IMR-90 (cell line): ENCODE data around the gene CD1B. TPM values are rescaled to one million over a fixed set of nuclear protein-coding genes. Genes with fewer than 3 reads are reported as not detected.

ENCODE experiments used
- ATAC-seq: fragments of 200-7000 bp; cut with Tn5 transposase; 2 replicates; pipeline ENCODE4 v1.9.1; 2020; ENCODE audit warnings: low read depth, mild to moderate bottlenecking, moderate library complexity
- BruUV-seq: library from RNA; stranded (reverse); fragments of 400-500 nt; replicated peaks from 2 replicates; lab custom pipeline; 2021; lab: Mats Ljungman, UMichigan
- CTCF ChIA-PET: fragments of 300-600 bp; formaldehyde crosslinking; extraction: SDS; loops from one replicate; lab custom pipeline; 2021; ENCODE audit warnings: antibody characterized with exemption; lab: Yijun Ruan, JAX
- POLR2A ChIA-PET: fragments of 300-600 bp; sonication (Branson Sonifier 250); formaldehyde crosslinking; loops from one replicate; lab custom pipeline; 2022; ENCODE audit warnings: antibody characterized with exemption; ENCODE audit not compliant: unreplicated experiment; lab: Charles Lee
- DNase-seq: peaks from one replicate; pipeline ENCODE4 v3.0.0; 2013
- H2AFZ ChIP-seq: replicated peaks from 2 replicates; pipeline ENCODE3; 2013; ENCODE audit warnings: low read length, mild to moderate bottlenecking; ENCODE audit not compliant: poor library complexity
- H2AK5ac ChIP-seq: 2 replicates; pipeline ENCODE4 v1.6.1; 2013; ENCODE audit warnings: low read depth, low read length, inconsistent platforms
- H2AK9ac ChIP-seq: replicated peaks from 2 replicates; pipeline ENCODE3; 2013; ENCODE audit warnings: mild to moderate bottlenecking, low read depth, low read length, moderate library complexity; ENCODE audit not compliant: poor library complexity
- H2BK120ac ChIP-seq: 2 replicates; pipeline ENCODE4 v1.6.1; 2013; ENCODE audit warnings: low read depth, low read length, inconsistent platforms
- H2BK15ac ChIP-seq: 3 replicates; pipeline ENCODE4 v1.6.1; 2013; ENCODE audit warnings: low read depth, low read length, inconsistent platforms
- H2BK20ac ChIP-seq: 2 replicates; pipeline ENCODE4 v1.6.1; 2013; ENCODE audit warnings: low read depth, mild to moderate bottlenecking, inconsistent platforms, low read length, moderate library complexity
- H2BK5ac ChIP-seq: 2 replicates; pipeline ENCODE4 v1.6.1; 2013; ENCODE audit warnings: mild to moderate bottlenecking, low read depth, low read length, inconsistent platforms; ENCODE audit not compliant: poor library complexity, severe bottlenecking
- H3K14ac ChIP-seq: replicated peaks from 2 replicates; pipeline ENCODE4 v1.6.1; 2013; ENCODE audit warnings: low read depth, low read length, inconsistent platforms
- H3K18ac ChIP-seq: 2 replicates; pipeline ENCODE4 v1.6.1; 2013; ENCODE audit warnings: low read depth, low read length, control low read depth
- H3K23ac ChIP-seq: 2 replicates; pipeline ENCODE4 v1.6.1; 2013; ENCODE audit warnings: low read depth, low read length, inconsistent platforms
- H3K27ac ChIP-seq: 2 replicates; pipeline ENCODE4 v1.5.1; 2013; ENCODE audit warnings: mild to moderate bottlenecking, control low read depth, low read length; ENCODE audit not compliant: insufficient read depth
- H3K27me3 ChIP-seq: 2 replicates; pipeline ENCODE4 v1.6.1; 2013; ENCODE audit warnings: low read length; ENCODE audit not compliant: control insufficient read depth, insufficient read depth
- H3K36me3 ChIP-seq: 2 replicates; pipeline ENCODE4 v1.6.1; 2013; ENCODE audit warnings: low read length, mixed read lengths; ENCODE audit not compliant: control insufficient read depth, insufficient read depth
- H3K4ac ChIP-seq: 2 replicates; pipeline ENCODE4 v1.6.1; 2013; ENCODE audit warnings: low read depth, low read length, inconsistent platforms
- H3K4me1 ChIP-seq: 2 replicates; pipeline ENCODE4 v1.6.1; 2013; ENCODE audit warnings: low read length, mixed read lengths; ENCODE audit not compliant: control insufficient read depth, insufficient read depth
- H3K4me2 ChIP-seq: 2 replicates; pipeline ENCODE4 v1.6.1; 2013; ENCODE audit warnings: low read depth, mild to moderate bottlenecking, control low read depth, low read length, moderate library complexity
- H3K4me3 ChIP-seq: 2 replicates; pipeline ENCODE4 v1.5.1; 2013; ENCODE audit warnings: low read depth, mild to moderate bottlenecking, control low read depth, low read length, moderate library complexity; ENCODE audit not compliant: insufficient read depth
- H3K56ac ChIP-seq: 2 replicates; pipeline ENCODE4 v1.6.1; 2013; ENCODE audit warnings: low read length, inconsistent platforms; ENCODE audit not compliant: insufficient read depth; ENCODE audit errors: extremely low read depth
- H3K79me1 ChIP-seq, 2 experiments: 2 replicates each; pipeline ENCODE4 v1.6.1; 2013; ENCODE audit warnings: low read length in 2 of 2, inconsistent platforms in 1 of 2, low read depth in 1 of 2
- H3K9ac ChIP-seq: 2 replicates; pipeline ENCODE4 v1.6.1; 2013; ENCODE audit warnings: low read depth, low read length, control low read depth
- H3K9me1 ChIP-seq: 2 replicates; pipeline ENCODE4 v1.6.1; 2013; ENCODE audit warnings: low read length, inconsistent platforms; ENCODE audit not compliant: insufficient read depth
- H3K9me3 ChIP-seq: 2 replicates; pipeline ENCODE4 v1.6.1; 2013; ENCODE audit warnings: low read length; ENCODE audit not compliant: control insufficient read depth, insufficient read depth
- H4K20me1 ChIP-seq: 2 replicates; pipeline ENCODE4 v1.6.1; 2013; ENCODE audit warnings: low read length, inconsistent platforms; ENCODE audit not compliant: insufficient read depth
- H4K5ac ChIP-seq: 2 replicates; pipeline ENCODE4 v1.6.1; 2013; ENCODE audit warnings: mild to moderate bottlenecking, low read depth, low read length, control low read depth
- H4K8ac ChIP-seq, 2 experiments: 2 replicates each; pipeline ENCODE4 v1.6.1; 2013; ENCODE audit warnings: low read depth in 2 of 2, low read length in 2 of 2, control low read depth in 1 of 2, inconsistent platforms in 1 of 2
- H4K91ac ChIP-seq: 2 replicates; pipeline ENCODE4 v1.6.1; 2013; ENCODE audit warnings: low read depth, low read length, inconsistent platforms; ENCODE audit not compliant: insufficient read depth
- BHLHE40 ChIP-seq: fragments of 150-350 bp; IDR thresholded peaks from 2 replicates; pipeline ENCODE4 v1.6.1; 2016; ENCODE audit warnings: mild to moderate bottlenecking, low read depth, low read length
- CEBPB ChIP-seq: IDR thresholded peaks from 2 replicates; pipeline ENCODE4 v1.6.1; 2012; ENCODE audit warnings: low read depth, low read length, improper control_type of control experiment
- CHD1 ChIP-seq: IDR thresholded peaks from 2 replicates; pipeline ENCODE4 v1.6.1; 2012; ENCODE audit warnings: low read depth, low read length, improper control_type of control experiment
- FOS ChIP-seq: fragments of 150-350 bp; IDR thresholded peaks from 2 replicates; pipeline ENCODE4 v1.6.1; 2016; ENCODE audit warnings: low read depth, low read length
- MAFK ChIP-seq: IDR thresholded peaks from 2 replicates; pipeline ENCODE4 v1.6.1; 2012; ENCODE audit warnings: low read depth, low read length, improper control_type of control experiment
- MAZ ChIP-seq: IDR thresholded peaks from 2 replicates; pipeline ENCODE4 v1.6.1; 2012; ENCODE audit warnings: low read depth, mild to moderate bottlenecking, low read length, improper control_type of control experiment, moderate library complexity, borderline replicate concordance
- MXI1 ChIP-seq: IDR thresholded peaks from 2 replicates; pipeline ENCODE4 v1.6.1; 2012; ENCODE audit warnings: low read depth, mild to moderate bottlenecking, low read length, moderate library complexity, borderline replicate concordance
- NFE2L2 ChIP-seq: fragments of 150-350 bp; IDR thresholded peaks from 2 replicates; pipeline ENCODE4 v1.6.1; 2016; ENCODE audit warnings: low read depth, mild to moderate bottlenecking, low read length
- POLR2A ChIP-seq: IDR thresholded peaks from 2 replicates; pipeline ENCODE4 v1.6.1; 2012; ENCODE audit warnings: mild to moderate bottlenecking, low read depth, low read length
- RAD21 ChIP-seq: IDR thresholded peaks from 2 replicates; pipeline ENCODE4 v1.6.1; 2012; ENCODE audit warnings: low read length, improper control_type of control experiment
- RCOR1 ChIP-seq: IDR thresholded peaks from 2 replicates; pipeline ENCODE4 v1.6.1; 2012; ENCODE audit warnings: mild to moderate bottlenecking, low read length, improper control_type of control experiment; ENCODE audit not compliant: insufficient replicate concordance
- RFX5 ChIP-seq: IDR thresholded peaks from 2 replicates; pipeline ENCODE4 v1.8.0; 2012; ENCODE audit warnings: low read depth, mild to moderate bottlenecking, low read length, moderate library complexity
- WGBS, 2 experiments: methylation state at CpG; one replicate each; pipeline versions ENCODE4 v1.1.5 to v1.1.7; 2013; ENCODE audit warnings: missing lambda C conversion rate in 2 of 2; ENCODE audit not compliant: insufficient read length in 1 of 2; ENCODE audit errors: extremely low coverage in 2 of 2; 5-methylcytosine and 5-hydroxymethylcytosine counted together
- dilution Hi-C: fragments of 300-500 bp; cut with HindIII; formaldehyde crosslinking; loops from one replicate; pipeline ENCODE4 v1.14.3; 2018; ENCODE audit warnings: low sequenced_read_pairs; ENCODE audit not compliant: unreplicated experiment
- in situ Hi-C: fragments of 300-500 bp; cut with MboI; formaldehyde crosslinking; loops from 3 replicates; pipeline ENCODE4 v1.14.3; 2019; ENCODE audit warnings: low sequenced_read_pairs, inconsistent platforms, mixed read lengths
- intact Hi-C: fragments of 100-400 bp; cut with micrococcal nuclease; formaldehyde crosslinking; loops from 2 replicates; pipeline ENCODE4 v1.10.0; 2022
- polyA plus RNA-seq, 3 experiments: library from polyadenylated mRNA; depleted of rRNA; stranded (reverse); fragments of >200 nt; gene quantifications; 2 replicates each; pipeline ENCODE4 v1.2.3, GENCODE V29; 2012; ENCODE audit warnings: low replicate concordance in 1 of 3
- total RNA-seq: library from RNA; depleted of rRNA; stranded (reverse); fragments of >200 nt; gene quantifications from 2 replicates; pipeline ENCODE4 v1.2.3, GENCODE V29; 2012
- TF ChIP-seq, protein P1 (sequence below): conservative IDR thresholded peaks from 2 replicates; pipeline ENCODE4 v1.5.1; 2012; ENCODE audit warnings: mild to moderate bottlenecking, low read depth, low read length, improper control_type of control experiment
- TF ChIP-seq, protein P2 (sequence below): fragments of 150-350 bp; IDR thresholded peaks from 2 replicates; pipeline ENCODE4 v1.6.1; 2016; ENCODE audit warnings: low read depth, mild to moderate bottlenecking, low read length, moderate library complexity, borderline replicate concordance

CD1B gene
- total and polyA plus RNA-seq, 2 of the 4 experiments (the other 2 are of a cell fraction) = not detected

DNA sequence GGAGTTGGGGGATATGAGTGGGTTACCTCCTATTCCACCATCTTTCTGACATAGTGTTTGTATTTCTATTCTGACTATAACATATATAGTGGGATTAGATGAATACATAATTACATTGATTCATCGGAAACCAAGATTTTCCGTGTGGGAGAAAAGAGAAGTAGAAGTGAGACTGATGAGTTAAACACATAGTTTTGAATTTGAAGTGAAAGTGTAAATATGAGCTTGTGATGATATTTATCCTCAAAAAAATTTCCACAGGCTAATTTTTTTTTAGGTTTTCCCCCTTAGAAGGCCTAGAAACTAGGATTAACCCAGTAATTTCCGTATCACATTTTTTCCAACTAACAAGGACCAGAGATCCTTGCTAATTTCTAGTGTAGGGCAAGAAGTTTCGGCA lies 6.9 kb downstream of the CD1B start:
- H2BK5ac ChIP-seq = no peak overlapping the region
- no peak overlapping the region for H4K5ac ChIP-seq
- no peak overlapping the region for H2AK9ac ChIP-seq
- H3K18ac ChIP-seq = no peak overlapping the region
- ChIA-PET POLR2A (no interaction called here), CTCF (no interaction called here)
- dilution Hi-C loops = no loop called here
- no peak overlapping the region for H2BK15ac ChIP-seq
- WGBS, 2 experiments = no CpG with 5 or more reads among the region's 4 CpGs
- H3K23ac ChIP-seq = no peak overlapping the region
- no peak overlapping the region for H3K4me2 ChIP-seq
- no peak for TF ChIP-seq RAD21
- TF ChIP-seq, protein P1, sequence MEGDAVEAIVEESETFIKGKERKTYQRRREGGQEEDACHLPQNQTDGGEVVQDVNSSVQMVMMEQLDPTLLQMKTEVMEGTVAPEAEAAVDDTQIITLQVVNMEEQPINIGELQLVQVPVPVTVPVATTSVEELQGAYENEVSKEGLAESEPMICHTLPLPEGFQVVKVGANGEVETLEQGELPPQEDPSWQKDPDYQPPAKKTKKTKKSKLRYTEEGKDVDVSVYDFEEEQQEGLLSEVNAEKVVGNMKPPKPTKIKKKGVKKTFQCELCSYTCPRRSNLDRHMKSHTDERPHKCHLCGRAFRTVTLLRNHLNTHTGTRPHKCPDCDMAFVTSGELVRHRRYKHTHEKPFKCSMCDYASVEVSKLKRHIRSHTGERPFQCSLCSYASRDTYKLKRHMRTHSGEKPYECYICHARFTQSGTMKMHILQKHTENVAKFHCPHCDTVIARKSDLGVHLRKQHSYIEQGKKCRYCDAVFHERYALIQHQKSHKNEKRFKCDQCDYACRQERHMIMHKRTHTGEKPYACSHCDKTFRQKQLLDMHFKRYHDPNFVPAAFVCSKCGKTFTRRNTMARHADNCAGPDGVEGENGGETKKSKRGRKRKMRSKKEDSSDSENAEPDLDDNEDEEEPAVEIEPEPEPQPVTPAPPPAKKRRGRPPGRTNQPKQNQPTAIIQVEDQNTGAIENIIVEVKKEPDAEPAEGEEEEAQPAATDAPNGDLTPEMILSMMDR = no peak
- TF ChIP-seq MXI1 = no peak
- TF ChIP-seq MAZ = no peak
- no peak for TF ChIP-seq CEBPB
- no peak for TF ChIP-seq RCOR1
- TF ChIP-seq, protein P2, sequence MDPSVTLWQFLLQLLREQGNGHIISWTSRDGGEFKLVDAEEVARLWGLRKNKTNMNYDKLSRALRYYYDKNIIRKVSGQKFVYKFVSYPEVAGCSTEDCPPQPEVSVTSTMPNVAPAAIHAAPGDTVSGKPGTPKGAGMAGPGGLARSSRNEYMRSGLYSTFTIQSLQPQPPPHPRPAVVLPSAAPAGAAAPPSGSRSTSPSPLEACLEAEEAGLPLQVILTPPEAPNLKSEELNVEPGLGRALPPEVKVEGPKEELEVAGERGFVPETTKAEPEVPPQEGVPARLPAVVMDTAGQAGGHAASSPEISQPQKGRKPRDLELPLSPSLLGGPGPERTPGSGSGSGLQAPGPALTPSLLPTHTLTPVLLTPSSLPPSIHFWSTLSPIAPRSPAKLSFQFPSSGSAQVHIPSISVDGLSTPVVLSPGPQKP = no peak
- no peak for TF ChIP-seq MAFK
- TF ChIP-seq FOS = no peak
- TF ChIP-seq RFX5 = no peak
- no peak for TF ChIP-seq BHLHE40
- TF ChIP-seq CHD1 = no peak
- TF ChIP-seq POLR2A = no peak
- TF ChIP-seq NFE2L2 = no peak
- H3K27me3 ChIP-seq = no peaks in the 10 kb centered on the region
- no peaks in the 10 kb centered on the region for H4K20me1 ChIP-seq
- H3K9me3 ChIP-seq = peaks cover 6% of the 10 kb centered on the region
- H3K56ac ChIP-seq = no peak overlapping the region
- H3K4me1 ChIP-seq = no peaks in the 10 kb centered on the region
- BruUV-seq = no TSS peak
- no peak overlapping the region for H3K27ac ChIP-seq
- H3K9me1 ChIP-seq = no peaks in the 10 kb centered on the region
- ATAC-seq = no peak
- H3K4ac ChIP-seq = no peak overlapping the region
- intact Hi-C loops = no loop called here
- H3K9ac ChIP-seq = no peak overlapping the region
- no peak overlapping the region for H3K14ac ChIP-seq
- no peak for DNase-seq
- H4K91ac ChIP-seq = no peak overlapping the region
- no peak overlapping the region for H2AFZ ChIP-seq
- H4K8ac ChIP-seq = no peak overlapping the region
- H3K79me1 ChIP-seq = no peaks in the 10 kb centered on the region
- no peak overlapping the region for H3K4me3 ChIP-seq
- no peak overlapping the region for H2AK5ac ChIP-seq
- no peak overlapping the region for H2BK20ac ChIP-seq
- in situ Hi-C loops = no loop called here
- no peak overlapping the region for H2BK120ac ChIP-seq
- no peaks in the 10 kb centered on the region for H3K36me3 ChIP-seq
